Measurements from ENCODE around the gene TMEM263. TPM values are rescaled to one million over a fixed set of nuclear protein-coding genes. Genes with fewer than 3 reads are reported as not detected.

The TMEM263 gene
- polyA plus RNA-seq, 1 of the 3 experiments (the other 2 are of a cell fraction), result 16.9 TPM

DNA sequence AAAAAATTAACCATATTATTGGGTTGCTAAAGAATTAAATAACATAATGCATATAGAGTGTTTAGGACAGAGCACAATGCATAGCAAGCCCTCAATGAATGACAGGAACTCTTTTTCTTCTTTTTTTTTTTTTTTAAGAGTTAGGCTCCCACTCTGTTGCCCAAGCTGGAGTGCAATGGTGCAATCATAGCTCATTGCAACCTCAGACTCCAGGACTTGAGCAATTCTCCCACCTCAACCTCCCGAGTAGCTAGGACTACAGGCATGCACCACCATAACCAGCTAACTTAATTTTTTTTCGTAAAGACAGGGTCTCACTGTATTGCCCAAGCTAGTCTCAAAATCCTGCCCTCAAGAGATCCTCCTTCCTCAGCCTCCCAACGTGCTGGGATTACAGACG is 51.7 kb downstream of the TMEM263 start:
- H3K36me3 ChIP-seq (replicated peaks in 1 of 2; ENCODE audit: control insufficient read depth in 1 of 2, insufficient read depth in 2 of 2, low read length in 1 of 2), result no peaks in the 10 kb centered on the region
- CTCF ChIA-PET, result interaction anchor here (1.0 kb wide), 2 partner anchors 9 to 85 kb away, joined by 3 read pairs; no protein-coding TSS in a partner anchor
- H4K20me1 ChIP-seq (ENCODE audit: insufficient read depth), result no peaks in the 10 kb centered on the region
- no peaks in the 10 kb centered on the region for H3K27me3 ChIP-seq (ENCODE audit: insufficient read depth)
- no peaks in the 10 kb centered on the region for H3F3A ChIP-seq (replicated peaks; ENCODE audit: insufficient read depth)
- no peak for TF ChIP-seq NRF1 (IDR thresholded peaks at IDR 0.05; ENCODE audit: low read depth, low read length)
- no peak for TF ChIP-seq CTCF (IDR thresholded peaks at IDR 0.05)
- no peak for TF ChIP-seq TEAD4 (IDR thresholded peaks at IDR 0.05; ENCODE audit: borderline replicate concordance, insufficient read depth)
- TF ChIP-seq SIN3A (IDR thresholded peaks at IDR 0.05; ENCODE audit: borderline replicate concordance, low read depth, low read length), result no peak
- TF ChIP-seq FOXJ3 (CRISPR knock-in tag; IDR thresholded peaks at IDR 0.05), result no peak
- TF ChIP-seq FOXM1 (IDR thresholded peaks at IDR 0.05; ENCODE audit: low read depth), result no peak
- no peak for TF ChIP-seq CHD2 (IDR thresholded peaks at IDR 0.05; ENCODE audit: low read length, partially characterized antibody)
- TF ChIP-seq USF2 (IDR thresholded peaks at IDR 0.05; ENCODE audit: borderline replicate concordance, low read depth, low read length), result no peak
- TF ChIP-seq GATA2 (CRISPR knock-in tag; IDR thresholded peaks at IDR 0.05), result no peak
- TF ChIP-seq, protein P1, sequence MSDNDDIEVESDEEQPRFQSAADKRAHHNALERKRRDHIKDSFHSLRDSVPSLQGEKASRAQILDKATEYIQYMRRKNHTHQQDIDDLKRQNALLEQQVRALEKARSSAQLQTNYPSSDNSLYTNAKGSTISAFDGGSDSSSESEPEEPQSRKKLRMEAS (IDR thresholded peaks at IDR 0.05; ENCODE audit: low read depth), result no peak
- TF ChIP-seq POLR2AphosphoS5 (IDR thresholded peaks at IDR 0.05; ENCODE audit: low read depth, low read length), result no peak
- TF ChIP-seq YY1 (IDR thresholded peaks at IDR 0.05; ENCODE audit: low read depth), result no peak
- no peak for TF ChIP-seq TAF1 (IDR thresholded peaks at IDR 0.05; ENCODE audit: borderline replicate concordance, low read depth, low read length)
- no peak for TF ChIP-seq EZH2phosphoT487 (IDR thresholded peaks at IDR 0.05; ENCODE audit: borderline replicate concordance, low read depth)
- TF ChIP-seq ZBTB33 (IDR thresholded peaks at IDR 0.05; ENCODE audit: borderline replicate concordance, low read depth), result no peak
- no peak for TF ChIP-seq TCF12 (IDR thresholded peaks at IDR 0.05)
- no peak for TF ChIP-seq ELF1 (IDR thresholded peaks at IDR 0.05)
- TF ChIP-seq EP300 (IDR thresholded peaks at IDR 0.05; ENCODE audit: borderline replicate concordance in 1 of 2, low read depth in 1 of 2, low read length in 1 of 2), result no peak
- POLR2A ChIA-PET, result no interaction called here
- no peaks in the 10 kb centered on the region for H3K9me3 ChIP-seq
- no peak overlapping the region for H3K9ac ChIP-seq
- 99% methylated on average over 4 of the region's 4 CpGs for WGBS (ENCODE audit: low lambda C conversion rate)
- no peak for DNase-seq
- no peak overlapping the region for H3K4me3 ChIP-seq (ENCODE audit: low read depth in 2 of 2, low read length in 1 of 2)
- no peaks in the 10 kb centered on the region for H3K79me2 ChIP-seq (ENCODE audit: insufficient read depth)
- no peaks in the 10 kb centered on the region for H3K4me1 ChIP-seq (ENCODE audit: control insufficient read depth in 1 of 2, insufficient read depth in 2 of 2, low read depth in 1 of 2, low read length in 1 of 2)
- H3K27ac ChIP-seq (ENCODE audit: low read depth in 2 of 2, low read length in 1 of 2), result no peak overlapping the region
- no peak overlapping the region for H3K4me2 ChIP-seq
- no peaks in the 10 kb centered on the region for H3K9me2 ChIP-seq
- no peak overlapping the region for H2AFZ ChIP-seq (ENCODE audit: low read depth)
